Kidney capillary endothelial cell (primary cell): ENCODE data around the gene ARID5B.

ENCODE experiments used
- DNase-seq: peaks from one replicate; pipeline ENCODE4 v3.0.0-alpha.2; 2018; ENCODE audit warnings: low spot score

The ARID5B gene

GRCh38 chr10:61904733-61905725 lies 3.5 kb downstream of the ARID5B start:
- peak; percentile 61 for DNase-seq

DNA sequence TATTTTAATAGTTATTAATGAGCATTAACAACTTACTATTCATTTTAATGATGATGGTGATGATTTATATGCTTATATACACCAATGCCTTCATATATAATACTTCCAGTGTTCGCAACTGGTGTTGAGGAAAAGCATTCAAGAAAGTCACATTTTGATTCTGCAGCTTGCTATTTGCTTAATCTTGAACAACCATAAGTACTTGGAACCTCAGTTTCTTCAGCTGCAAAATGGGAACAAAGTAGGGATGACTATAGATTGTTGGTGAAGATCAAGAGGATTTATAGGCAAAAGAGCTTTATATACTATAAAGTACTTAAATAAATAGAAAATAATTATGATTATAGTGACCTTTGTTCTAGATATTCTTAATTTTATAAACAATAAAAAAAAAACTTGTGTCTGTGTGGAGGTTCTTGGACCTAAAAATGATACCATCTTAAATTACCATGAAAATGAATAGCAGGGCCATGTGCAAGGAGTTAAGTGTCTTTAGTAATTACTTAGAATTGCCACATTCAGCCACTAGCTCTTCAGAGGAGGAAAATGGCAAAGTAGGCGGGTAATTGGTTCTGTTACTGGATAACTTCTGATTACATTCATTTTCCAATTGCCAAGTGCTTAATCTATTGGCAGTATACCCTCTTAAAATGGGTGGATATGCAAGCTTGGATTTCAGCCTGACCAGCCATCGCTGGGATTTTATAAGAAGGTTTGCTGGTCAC lies 4.5 kb downstream of the ARID5B start:
- DNase-seq = no peak

- DNase-seq = no peak
Measured at GRCh38 chr10:61906562-61906901, 5.0 kb downstream of the ARID5B start.

DNA sequence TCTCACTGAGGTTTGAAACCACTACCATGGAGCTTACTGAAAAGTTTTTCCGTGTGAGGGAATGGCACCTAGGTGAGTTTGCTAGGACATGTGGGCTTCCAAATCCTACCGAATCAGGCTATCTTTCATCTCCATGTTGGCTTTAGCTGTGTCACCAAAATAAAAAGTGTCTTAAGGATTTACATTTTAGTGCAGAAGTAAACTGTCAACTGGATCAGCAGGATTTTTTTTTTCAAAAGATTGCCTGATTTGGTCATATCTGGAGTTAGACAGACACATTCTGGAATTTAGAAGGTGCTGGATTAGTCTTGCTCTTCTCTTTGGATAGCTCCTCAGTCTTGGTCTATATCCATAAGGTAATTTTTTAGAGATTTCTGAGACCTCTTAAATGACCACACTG lies 5.5 kb downstream of the ARID5B start:
- DNase-seq = no peak

DNA sequence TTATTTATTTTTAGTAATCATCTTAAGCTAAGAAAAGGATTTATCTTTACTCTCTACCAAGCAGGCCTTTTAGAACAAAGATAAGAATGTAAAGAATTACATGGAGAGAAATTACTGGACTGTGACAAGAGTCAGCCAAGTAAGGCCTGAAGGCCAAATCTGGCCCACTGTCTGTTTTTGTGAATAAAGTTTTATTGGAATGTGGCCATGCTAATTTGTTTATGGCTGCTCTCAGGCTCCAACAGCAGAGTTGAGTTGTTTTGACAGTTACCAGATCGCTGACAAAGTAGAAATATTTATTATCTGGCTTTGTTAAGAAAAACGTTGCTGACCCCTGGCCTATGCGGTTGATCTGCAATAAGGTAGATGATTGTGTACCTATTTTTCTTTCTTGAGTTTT lies 6.1 kb downstream of the ARID5B start:
- no peak for DNase-seq

DNA sequence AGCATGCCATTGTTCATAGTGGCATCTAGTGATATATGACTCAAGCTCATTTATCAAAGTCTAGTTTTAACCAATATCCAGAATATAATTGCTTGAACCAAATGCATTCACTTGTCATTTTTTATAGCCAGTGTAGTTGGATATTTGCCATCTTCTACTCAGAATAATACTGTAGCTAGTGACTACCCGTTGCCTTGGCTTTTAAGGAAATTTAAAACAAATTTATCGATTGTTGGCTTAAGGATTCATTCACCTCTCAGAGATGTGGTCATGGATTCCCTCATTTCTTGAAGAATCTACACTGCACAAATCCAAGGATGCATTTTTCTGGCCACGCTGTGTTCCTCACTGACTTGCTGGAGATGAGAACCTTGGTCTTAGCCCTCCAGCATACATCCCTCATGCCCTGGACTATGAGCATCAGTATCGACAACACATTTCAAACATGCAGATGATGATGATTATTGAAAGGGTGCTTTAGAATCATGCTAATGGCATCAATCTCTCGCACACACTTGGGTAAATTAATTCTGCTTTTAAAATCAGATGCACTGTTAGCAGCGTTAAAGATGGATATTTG lies 8.8 kb downstream of the ARID5B start:
- no peak for DNase-seq

- DNase-seq = no peak
Measured at GRCh38 chr10:61910894-61911293, 9.4 kb downstream of the ARID5B start.

DNA sequence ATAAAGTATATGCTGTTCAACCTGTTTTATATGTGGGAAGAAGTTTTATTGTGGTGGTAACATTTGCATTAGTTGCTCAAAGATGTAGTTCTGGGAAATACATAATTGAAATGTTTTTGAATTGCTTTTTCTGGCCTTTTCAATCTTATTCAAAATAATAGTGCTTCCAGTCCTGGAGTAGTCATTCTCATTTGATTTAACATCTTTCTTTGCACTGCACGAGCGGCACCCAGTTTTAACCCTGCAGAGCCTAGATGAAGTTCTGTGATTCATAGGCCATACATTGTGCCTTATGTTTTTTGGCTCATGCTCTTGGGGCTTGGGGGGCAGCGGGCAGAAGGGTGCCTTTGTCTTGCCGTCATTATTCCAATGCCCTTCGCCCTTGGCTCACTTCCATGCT lies 9.9 kb downstream of the ARID5B start:
- DNase-seq = no peak

GRCh38 chr10:61912981-61913380 lies 11.5 kb downstream of the ARID5B start:
- no peak for DNase-seq

- no peak for DNase-seq
Measured at GRCh38 chr10:61918140-61918539, 16.6 kb downstream of the ARID5B start.

GRCh38 chr10:61918989-61919388 lies 17.5 kb downstream of the ARID5B start:
- DNase-seq = no peak

DNA sequence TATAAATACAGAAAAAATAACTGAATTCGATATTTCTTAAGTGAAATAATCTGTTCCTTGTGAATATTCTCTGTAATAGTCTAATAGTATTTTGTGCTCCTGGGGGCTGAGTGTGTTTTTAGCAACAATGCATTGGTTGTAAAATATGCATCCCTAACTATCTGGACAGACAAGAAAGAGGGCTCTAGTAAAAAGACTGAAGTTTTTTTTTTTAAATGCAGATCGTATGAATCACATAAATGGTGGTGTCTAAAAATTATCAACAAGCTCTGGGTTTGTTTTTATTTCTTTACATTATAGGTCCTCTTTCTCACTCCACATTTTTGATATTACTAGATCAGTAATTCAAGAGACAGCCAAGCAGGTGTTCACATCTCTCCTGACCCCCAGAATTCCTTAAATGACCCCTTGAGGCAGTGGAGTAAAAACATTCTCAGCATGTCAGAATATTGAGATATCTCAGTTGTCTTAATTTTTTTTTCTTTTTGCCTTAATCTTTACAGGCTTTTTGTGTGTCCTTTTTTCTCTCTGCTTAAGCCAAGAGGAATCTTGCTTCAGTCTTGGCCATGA lies 18.2 kb downstream of the ARID5B start:
- DNase-seq = no peak

DNA sequence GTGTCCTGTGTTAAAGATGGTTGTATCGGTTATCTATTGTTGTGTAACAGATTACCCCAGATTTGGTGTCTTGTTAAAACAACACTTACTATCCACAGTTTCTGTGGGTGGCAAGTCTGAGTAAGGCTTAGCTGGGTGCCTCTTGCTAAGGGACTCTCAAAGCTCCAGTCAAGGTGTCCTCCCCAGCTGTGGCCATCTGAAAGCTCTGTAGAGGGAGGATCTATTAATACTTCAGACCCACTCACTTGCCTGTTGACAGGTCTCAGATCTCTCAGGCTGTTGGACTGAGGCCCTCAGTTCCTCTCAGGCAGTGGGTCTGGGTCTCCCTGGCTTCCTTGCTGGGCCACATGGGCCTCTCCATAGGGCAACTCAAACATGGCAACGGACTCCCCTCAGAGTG lies 19.6 kb downstream of the ARID5B start:
- no peak for DNase-seq

DNA sequence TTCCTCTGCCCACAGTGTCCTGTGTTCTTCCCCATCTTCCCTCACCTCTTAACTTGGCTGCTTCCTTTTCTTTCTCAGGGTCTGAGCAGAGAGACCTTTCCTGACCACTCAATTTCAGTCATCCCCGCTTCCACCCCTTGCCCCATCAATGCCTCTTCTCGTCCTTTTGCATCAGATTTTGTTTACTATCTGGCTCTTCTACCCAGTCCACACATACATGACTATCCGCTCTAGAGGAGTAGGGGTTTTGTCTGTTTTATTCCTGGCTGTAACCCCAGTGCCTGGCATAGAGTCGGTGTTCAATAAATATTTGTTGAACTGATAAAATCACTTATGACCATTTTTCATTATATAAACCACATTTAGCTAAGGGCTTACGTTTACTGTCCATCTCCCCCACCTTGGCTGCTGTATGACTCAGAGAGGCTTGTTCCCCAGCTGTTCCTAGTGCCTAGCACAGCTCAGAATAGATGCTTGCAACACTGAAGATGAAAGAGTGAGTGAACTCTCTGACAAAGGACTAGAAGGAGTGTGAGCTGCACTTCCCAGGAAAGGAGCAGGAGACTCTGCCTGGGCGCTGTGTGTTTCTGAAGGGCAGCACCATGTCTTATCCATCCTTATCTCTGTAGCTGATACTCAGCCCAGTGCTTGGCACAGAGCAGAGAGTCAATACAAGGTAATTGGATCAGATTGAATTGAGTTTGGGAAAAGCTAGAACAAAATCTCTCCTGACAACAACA lies 21.9 kb downstream of the ARID5B start:
- DNase-seq = no peak

- no peak for DNase-seq
Measured at GRCh38 chr10:61923950-61924274, 22.4 kb downstream of the ARID5B start.

GRCh38 chr10:61929555-61929954 lies 28.1 kb downstream of the ARID5B start:
- peak; percentile 55 for DNase-seq

DNA sequence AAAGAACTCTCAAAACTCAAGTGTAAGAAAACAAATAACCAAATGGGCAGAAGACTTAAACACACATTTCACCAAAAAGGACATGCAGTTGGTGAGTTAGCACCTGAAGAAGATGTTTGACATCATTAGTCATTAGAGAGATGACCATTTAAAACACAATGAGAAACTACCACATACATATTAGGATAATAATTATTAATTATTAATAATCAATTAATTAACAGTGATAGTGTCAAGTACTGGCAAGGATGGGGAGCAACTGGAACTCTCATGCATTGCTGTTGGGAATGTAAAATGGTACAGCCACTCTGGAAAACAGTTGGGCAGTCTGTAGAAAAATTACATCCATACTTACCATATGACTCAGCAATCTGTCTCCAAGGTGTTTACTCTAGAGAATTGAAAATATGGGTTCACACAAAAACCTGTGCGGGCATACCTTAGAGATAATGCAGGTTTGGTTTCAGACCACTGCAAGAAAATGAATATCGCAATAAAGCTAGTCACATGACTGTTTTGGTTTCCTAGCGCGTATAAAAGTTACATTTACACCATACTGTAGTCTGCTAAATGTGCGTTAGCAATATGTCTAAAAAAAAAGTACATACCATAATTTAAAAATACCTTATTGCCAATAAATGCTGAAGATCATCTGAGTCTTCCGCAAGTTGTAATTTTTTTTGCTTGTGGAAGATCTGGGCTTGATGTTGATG lies 30.3 kb downstream of the ARID5B start:
- no peak for DNase-seq

DNA sequence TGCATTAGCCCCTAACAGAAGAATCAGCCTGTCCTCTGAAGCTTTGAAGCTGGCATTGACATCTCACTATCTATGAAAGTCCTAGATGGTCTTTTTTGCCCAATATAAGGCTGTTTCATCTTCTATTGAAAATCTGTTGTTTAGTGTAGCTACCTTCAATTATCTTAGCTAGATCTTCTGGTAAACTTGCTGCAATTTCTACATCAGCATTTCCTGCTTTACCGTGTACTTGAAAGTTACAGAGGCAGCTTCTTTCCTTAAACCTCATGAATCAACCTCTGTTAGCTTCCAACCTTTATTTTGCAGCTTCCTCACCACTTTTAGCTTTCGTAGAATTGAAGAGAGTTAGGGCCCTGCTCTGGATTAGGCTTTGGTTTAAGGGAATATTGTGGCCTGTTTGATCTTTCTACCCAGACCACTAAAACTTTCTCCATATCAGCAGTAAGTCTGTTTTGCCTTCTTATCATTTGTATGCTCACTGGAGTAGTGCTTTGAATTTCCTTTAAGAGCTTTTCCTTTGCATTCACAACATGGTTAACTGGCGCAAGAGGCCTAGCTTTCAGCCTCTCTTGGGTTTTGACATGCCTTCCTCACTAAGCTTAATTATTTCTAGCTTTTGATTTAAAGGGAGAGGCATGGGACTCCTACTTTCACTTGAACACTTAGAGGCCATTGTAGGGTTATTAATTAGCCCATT lies 32.5 kb downstream of the ARID5B start:
- no peak for DNase-seq

DNA sequence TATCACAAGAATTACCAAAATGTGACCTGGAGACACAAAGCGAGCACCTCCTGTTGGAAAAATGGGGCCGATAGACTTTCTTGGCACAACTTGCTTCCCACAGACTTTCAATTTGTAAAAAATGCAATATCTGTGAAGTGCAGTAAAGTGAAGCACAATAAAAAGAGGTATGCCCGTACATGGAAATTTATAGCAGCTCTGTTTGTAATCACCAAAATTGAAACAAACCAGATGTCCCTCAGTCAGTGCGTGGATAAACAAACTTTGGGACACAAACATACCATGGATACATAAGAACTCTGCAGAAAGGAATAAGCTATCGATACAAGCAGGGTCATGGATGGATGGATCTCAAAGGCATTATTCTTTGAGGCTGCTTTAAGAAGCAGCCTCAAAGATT lies 33.6 kb downstream of the ARID5B start:
- DNase-seq = no peak

- DNase-seq = no peak
Measured at GRCh38 chr10:61936770-61937169, 35.3 kb downstream of the ARID5B start.
